CD4-positive, alpha-beta memory T cell (primary cell): ENCODE results near the gene HOXD11. TPM values are rescaled to one million over a fixed set of nuclear protein-coding genes. Genes with fewer than 3 reads are reported as not detected.

ENCODE experiments used
- CTCF ChIA-PET: fragments of 350-600 bp; sonication (Branson Sonifier 250); formaldehyde crosslinking; loops from one replicate; lab custom pipeline; 2021; ENCODE audit warnings: inconsistent platforms; ENCODE audit not compliant: partially characterized antibody; lab: Charles Lee
- POLR2A ChIA-PET: fragments of 350-600 bp; sonication (Branson Sonifier 250); formaldehyde crosslinking; loops from one replicate; lab custom pipeline; 2021; ENCODE audit not compliant: partially characterized antibody; lab: Charles Lee
- DNase-seq, 5 donors: peaks; one replicate each; pipeline versions ENCODE4 v3.0.0 to v3.0.0-alpha.2; 2020 to 2022; ENCODE audit warnings: mixed read lengths in 1 of 5
- H3K27ac ChIP-seq: one replicate; pipeline ENCODE4 v1.7.0; 2013; ENCODE audit warnings: low read depth, low read length
- H3K27me3 ChIP-seq: 2 replicates; pipeline ENCODE4 v1.7.0; 2013; ENCODE audit warnings: mild to moderate bottlenecking, low read length, moderate library complexity; ENCODE audit not compliant: insufficient read depth
- H3K36me3 ChIP-seq: 2 replicates; pipeline ENCODE4 v1.7.0; 2013; ENCODE audit warnings: mild to moderate bottlenecking, low read length, moderate library complexity; ENCODE audit not compliant: insufficient read depth
- H3K4me1 ChIP-seq: 2 replicates; pipeline ENCODE4 v1.7.0; 2013; ENCODE audit warnings: mild to moderate bottlenecking, low read length, moderate library complexity; ENCODE audit not compliant: insufficient read depth
- H3K4me3 ChIP-seq, 2 donors: one replicate each; pipeline ENCODE4 v1.7.0; 2013; ENCODE audit warnings: low read length in 2 of 2, mild to moderate bottlenecking in 1 of 2
- H3K9me3 ChIP-seq, 2 donors: one replicate each; pipeline ENCODE4 v1.7.0; 2013; ENCODE audit warnings: low read length in 2 of 2, control low read depth in 1 of 2; ENCODE audit not compliant: control insufficient read depth in 1 of 2
- H3K27ac Mint-ChIP-seq, 7 donors: one replicate each; pipeline ENCODE4 v1.8.0; 2020 to 2021; ENCODE audit warnings: mixed read lengths in 7 of 7, mild to moderate bottlenecking in 6 of 7, inconsistent platforms in 3 of 7, moderate library complexity in 3 of 7
- H3K27me3 Mint-ChIP-seq, 2 donors: one replicate each; pipeline ENCODE4 v1.8.0; 2020 to 2021; ENCODE audit warnings: mixed read lengths in 2 of 2
- H3K36me3 Mint-ChIP-seq, 2 donors: one replicate each; pipeline ENCODE4 v1.8.0; 2020 to 2021; ENCODE audit warnings: mixed read lengths in 2 of 2, inconsistent platforms in 1 of 2, mild to moderate bottlenecking in 1 of 2
- H3K4me1 Mint-ChIP-seq, 4 donors: one replicate each; pipeline ENCODE4 v1.8.0; 2020 to 2021; ENCODE audit warnings: mixed read lengths in 4 of 4, mild to moderate bottlenecking in 1 of 4
- H3K4me3 Mint-ChIP-seq, 8 donors: one replicate each; pipeline ENCODE4 v1.8.0; 2020 to 2021; ENCODE audit warnings: mixed read lengths in 8 of 8, mild to moderate bottlenecking in 7 of 8, moderate library complexity in 6 of 8, inconsistent platforms in 3 of 8
- H3K9me3 Mint-ChIP-seq, 8 donors: one replicate each; pipeline ENCODE4 v1.8.0; 2020 to 2021; ENCODE audit warnings: mixed read lengths in 8 of 8, mild to moderate bottlenecking in 5 of 8, inconsistent platforms in 3 of 8, moderate library complexity in 1 of 8
- intact Hi-C: fragments of 100-400 bp; cut with micrococcal nuclease; formaldehyde crosslinking; loops from one replicate; pipeline ENCODE4 v1.15.1; 2023
- polyA plus RNA-seq, 2 donors: library from polyadenylated mRNA; unstranded; fragments of 300-500 nt; fragmentation: Illumina TruSeq; gene quantifications; one replicate each; pipeline ENCODE4 v1.2.3, GENCODE V29; 2021
- total RNA-seq, 2 experiments: library from RNA; stranded (reverse); gene quantifications; one replicate each; pipeline ENCODE4 v1.2.3, GENCODE V29; 2021

HOXD11 gene
- total and polyA plus RNA-seq, 4 experiments from 2014 or later, result not detected

GRCh38 chr2:176112375-176113302, 5.6 kb downstream of the HOXD11 start:
- H3K4me1 ChIP-seq, result peaks cover 6% of the 10 kb centered on the region
- peaks cover 71% of the 10 kb centered on the region for H3K27me3 ChIP-seq
- Mint-ChIP-seq H3K27me3 (peaks cover 65 to 73% of the 10 kb centered on the region in 2 donors), H3K4me3 (peak overlapping the region in 3 of 8 donors; percentile 30 to 57 (median 52)), H3K27ac (peak overlapping the region in 4 of 7 donors; percentile 29 to 81 (median 70)), H3K4me1 (peaks cover 4 to 19% (median 11%) of the 10 kb centered on the region in 4 donors), H3K36me3 (no peaks in the 10 kb centered on the region), H3K9me3 (peaks cover 0 to 40% (median 22%) of the 10 kb centered on the region in 8 donors)
- H3K4me3 ChIP-seq, result no peak overlapping the region
- no peaks in the 10 kb centered on the region for H3K36me3 ChIP-seq
- intact Hi-C loops, result loop anchor here (5.0 kb wide), 1 partner anchor 35 kb away; no protein-coding TSS in a partner anchor
- H3K9me3 ChIP-seq, result no peaks in the 10 kb centered on the region
- CTCF ChIA-PET, result interaction anchor here (1.2 to 3.4 kb wide), 3 partner anchors 14 to 18 kb away, joined by 3 to 12 read pairs (median 3); no protein-coding TSS in a partner anchor
- no peak for DNase-seq
- POLR2A ChIA-PET, result no interaction called here
- no peak overlapping the region for H3K27ac ChIP-seq

DNA sequence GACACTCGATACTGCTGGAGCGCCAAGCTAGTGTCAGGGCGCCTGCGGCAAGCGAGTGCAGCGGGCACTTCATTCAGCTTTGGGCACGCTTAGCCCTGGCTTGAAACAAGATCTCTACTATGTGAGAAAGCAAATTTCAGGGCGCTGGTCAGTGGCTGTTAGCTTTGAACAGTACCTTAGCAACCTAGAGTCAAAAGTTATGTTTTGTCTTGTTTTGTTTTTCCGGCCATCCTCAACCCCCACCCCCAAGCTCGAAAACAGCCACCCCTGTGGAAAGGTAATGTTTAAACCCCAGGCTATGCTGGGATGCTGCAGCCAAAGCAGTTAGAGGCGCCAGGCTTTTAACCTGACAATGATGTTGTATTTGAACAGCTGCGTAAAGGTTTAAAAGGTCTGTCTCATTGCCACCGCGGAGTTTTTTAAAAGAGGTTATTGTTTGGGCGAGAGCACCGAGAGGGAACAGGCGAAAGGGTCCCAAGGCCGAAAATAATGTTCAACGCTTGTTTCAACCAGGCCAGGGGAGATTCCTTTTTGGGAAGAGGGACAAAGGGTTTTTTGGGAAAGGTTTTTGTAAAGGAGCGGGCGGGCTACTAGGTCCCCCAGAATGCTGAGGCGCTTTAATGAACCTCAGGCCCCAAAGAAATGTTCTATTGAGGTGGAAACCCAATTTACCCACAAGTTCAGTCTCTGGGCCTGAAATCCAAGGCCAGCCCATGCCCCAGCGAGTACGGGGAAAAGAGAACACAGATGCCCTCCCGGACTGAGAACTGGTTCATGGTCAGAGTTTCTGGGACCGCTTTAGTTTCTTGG, 7.2 kb downstream of the HOXD11 start:
- Histone ChIP-seq H3K4me3 (no peak overlapping the region), H3K27ac (no peak overlapping the region), H3K9me3 (no peaks in the 10 kb centered on the region), H3K27me3 (peaks cover 76% of the 10 kb centered on the region), H3K4me1 (peaks cover 9% of the 10 kb centered on the region), H3K36me3 (no peaks in the 10 kb centered on the region)
- H3K36me3 Mint-ChIP-seq, result peaks cover 0 to 2% of the 10 kb centered on the region in 2 donors
- peaks cover 2 to 44% (median 27%) of the 10 kb centered on the region in 8 donors for H3K9me3 Mint-ChIP-seq
- intact Hi-C loops, result loop anchor here (5.0 kb wide), 1 partner anchor 37 kb away; no protein-coding TSS in a partner anchor
- ChIA-PET CTCF (interaction anchor here (0.7 to 1.6 kb wide), 4 partner anchors 12 to 18 kb away, joined by 3 read pairs; no protein-coding TSS in a partner anchor), POLR2A (no interaction called here)
- H3K27me3 Mint-ChIP-seq, result peaks cover 73 to 82% of the 10 kb centered on the region in 2 donors
- H3K4me1 Mint-ChIP-seq, result peaks cover 4 to 12% (median 8%) of the 10 kb centered on the region in 4 donors
- peak overlapping the region in 2 of 7 donors; percentile 68 to 81 for H3K27ac Mint-ChIP-seq
- DNase-seq, result no peak
- peak overlapping the region in 1 of 8 donors; percentile 36 for H3K4me3 Mint-ChIP-seq

DNA sequence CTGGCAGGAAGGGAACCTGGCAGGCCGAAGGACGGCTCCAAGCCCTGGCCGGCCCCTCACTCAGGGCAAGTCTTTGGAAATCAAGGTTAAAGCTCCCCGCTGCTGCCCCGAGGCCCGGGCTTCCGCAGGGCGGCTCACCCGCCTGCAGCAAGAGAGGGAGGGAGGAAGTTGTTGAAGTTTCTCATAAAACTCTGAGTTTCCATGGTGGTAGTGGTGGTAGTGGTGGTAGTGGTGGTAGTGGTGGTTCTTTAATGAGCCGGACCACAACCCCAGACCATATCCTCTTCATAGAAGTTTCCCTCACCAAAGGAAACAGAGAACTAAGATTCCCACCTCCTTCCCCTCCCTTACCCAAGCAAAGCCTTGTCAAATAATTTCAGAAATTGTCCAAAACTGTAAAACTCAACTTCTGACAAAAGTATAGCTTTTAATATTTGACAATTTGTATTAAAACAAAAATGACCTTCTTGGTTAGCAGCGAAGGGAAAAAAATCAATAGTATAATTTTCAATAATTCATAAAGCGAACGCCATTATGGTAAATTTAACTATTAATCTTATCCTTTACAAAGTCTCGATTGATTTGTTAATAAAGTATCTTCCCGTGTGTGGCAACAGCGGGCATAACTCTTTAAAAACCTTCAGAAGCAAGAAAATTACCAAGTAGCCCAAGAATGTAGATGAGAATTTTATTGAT, 8.0 kb downstream of the HOXD11 start:
- POLR2A ChIA-PET, result no interaction called here
- no peak overlapping the region for H3K4me3 ChIP-seq
- peaks cover 2 to 9% (median 7%) of the 10 kb centered on the region in 4 donors for H3K4me1 Mint-ChIP-seq
- H3K4me1 ChIP-seq, result peaks cover 9% of the 10 kb centered on the region
- H3K36me3 Mint-ChIP-seq, result peaks cover 0 to 2% of the 10 kb centered on the region in 2 donors
- no peaks in the 10 kb centered on the region for H3K9me3 ChIP-seq
- no peak for DNase-seq
- peak overlapping the region in 1 of 7 donors; percentile 81 for H3K27ac Mint-ChIP-seq
- CTCF ChIA-PET, result no interaction called here
- H3K36me3 ChIP-seq, result no peaks in the 10 kb centered on the region
- no peak overlapping the region for H3K27ac ChIP-seq
- peaks cover 75% of the 10 kb centered on the region for H3K27me3 ChIP-seq
- intact Hi-C loops, result loop anchor here (5.0 kb wide), 1 partner anchor 38 kb away; no protein-coding TSS in a partner anchor
- peaks cover 2 to 36% (median 21%) of the 10 kb centered on the region in 8 donors for H3K9me3 Mint-ChIP-seq
- H3K4me3 Mint-ChIP-seq, result no peak overlapping the region
- H3K27me3 Mint-ChIP-seq, result peaks cover 70 to 80% of the 10 kb centered on the region in 2 donors

- Histone ChIP-seq H3K4me3 (no peak within 1 kb of the TSS), H3K36me3 (no peaks in the 10 kb centered on the region), H3K4me1 (peaks cover 8% of the 10 kb centered on the region), H3K9me3 (no peaks in the 10 kb centered on the region), H3K27ac (no peak within 1 kb of the TSS), H3K27me3 (peaks cover 75% of the 10 kb centered on the region)
- intact Hi-C loops, result no loop called here
- peaks cover 73 to 81% of the 10 kb centered on the region in 2 donors for H3K27me3 Mint-ChIP-seq
- DNase-seq, result no peak
- H3K9me3 Mint-ChIP-seq, result peaks cover 2 to 39% (median 19%) of the 10 kb centered on the region in 8 donors
- H3K4me3 Mint-ChIP-seq, result peak within 1 kb of the TSS in 2 of 8 donors; percentile 21 to 35
- H3K36me3 Mint-ChIP-seq, result peaks cover 0 to 3% of the 10 kb centered on the region in 2 donors
- POLR2A ChIA-PET, result no interaction called here
- H3K4me1 Mint-ChIP-seq, result peaks cover 2 to 14% (median 8%) of the 10 kb centered on the region in 4 donors
- peak within 1 kb of the TSS in 4 of 7 donors; percentile 24 to 81 (median 70) for H3K27ac Mint-ChIP-seq
- CTCF ChIA-PET, result no interaction called here
These were observed 9.1 kb downstream of the HOXD11 start, which contains the start of gene HOXD10 for GRCh38 chr2:176115883-176116813. Gene HOXD10 (plus strand): TSS chr2:176116778. CDS start chr2:176116834, 56 bp downstream.

GRCh38 chr2:176117162-176117822, 10.2 kb downstream of the HOXD11 start:
- peaks cover 75% of the 10 kb centered on the region for H3K27me3 ChIP-seq
- H3K4me1 ChIP-seq, result peaks cover 9% of the 10 kb centered on the region
- H3K4me3 ChIP-seq, result no peak overlapping the region
- H3K36me3 Mint-ChIP-seq, result peaks cover 0 to 4% of the 10 kb centered on the region in 2 donors
- peaks cover 2 to 14% (median 7%) of the 10 kb centered on the region in 4 donors for H3K4me1 Mint-ChIP-seq
- ChIA-PET POLR2A (no interaction called here), CTCF (interaction anchor here (0.6 kb wide), 1 partner anchor 326 kb away, joined by 6 read pairs; no protein-coding TSS in a partner anchor)
- intact Hi-C loops, result no loop called here
- H3K4me3 Mint-ChIP-seq, result peak overlapping the region in 1 of 8 donors; percentile 35
- peaks cover 2 to 33% (median 16%) of the 10 kb centered on the region in 8 donors for H3K9me3 Mint-ChIP-seq
- DNase-seq, result no peak
- no peak overlapping the region for H3K27ac ChIP-seq
- peaks cover 68 to 74% of the 10 kb centered on the region in 2 donors for H3K27me3 Mint-ChIP-seq
- H3K36me3 ChIP-seq, result no peaks in the 10 kb centered on the region
- H3K27ac Mint-ChIP-seq, result peak overlapping the region in 2 of 7 donors; percentile 24 to 63
- H3K9me3 ChIP-seq, result no peaks in the 10 kb centered on the region
